NCI-H2227 (cell line): ENCODE measurements around the gene BLM.

Source experiments
- DNase-seq: peaks from one replicate; lab custom pipeline; 2025; ENCODE audit not compliant: unreplicated experiment; lab: John Stamatoyannopoulos, UW

The BLM gene

GRCh38 chr15:90691369-90691768, 25.8 kb upstream of the BLM start:
- no peak for DNase-seq

GRCh38 chr15:90691982-90692773, 25.0 kb upstream of the BLM start:
- DNase-seq = no peak

GRCh38 chr15:90694987-90695386, 22.2 kb upstream of the BLM start:
- DNase-seq = no peak

- no peak for DNase-seq
These were observed 20.0 kb upstream of the BLM start for GRCh38 chr15:90697175-90697574.

- no peak for DNase-seq
These were observed 18.5 kb upstream of the BLM start for GRCh38 chr15:90698629-90699028.

- no peak for DNase-seq
These were observed 16.1 kb upstream of the BLM start for GRCh38 chr15:90701048-90701447.

GRCh38 chr15:90701880-90702630, 15.1 kb upstream of the BLM start:
- DNase-seq = no peak

- no peak for DNase-seq
These were observed 13.7 kb upstream of the BLM start for GRCh38 chr15:90703455-90703854.

GRCh38 chr15:90705212-90705611, 11.9 kb upstream of the BLM start:
- peak; percentile 2 for DNase-seq

- DNase-seq = peak; percentile 65
These were observed 10.5 kb upstream of the BLM start for GRCh38 chr15:90706394-90707327.

- no peak for DNase-seq
These were observed 9.7 kb upstream of the BLM start for GRCh38 chr15:90707489-90707888.

GRCh38 chr15:90708516-90708915, 8.6 kb upstream of the BLM start:
- no peak for DNase-seq

- DNase-seq = no peak
These were observed 7.9 kb upstream of the BLM start for GRCh38 chr15:90709278-90709677.

GRCh38 chr15:90710436-90711027, 6.6 kb upstream of the BLM start:
- no peak for DNase-seq

GRCh38 chr15:90711418-90711824, 5.7 kb upstream of the BLM start:
- DNase-seq = no peak

- DNase-seq = no peak
These were observed 5.3 kb upstream of the BLM start for GRCh38 chr15:90711842-90712241.

GRCh38 chr15:90713081-90713480, 4.1 kb upstream of the BLM start:
- DNase-seq = no peak

GRCh38 chr15:90716317-90716975, 700 bp upstream of the BLM start:
- peak; percentile 14 for DNase-seq

GRCh38 chr15:90718232-90718631, 1.1 kb downstream of the BLM start:
- DNase-seq = no peak

GRCh38 chr15:90720131-90720530, 3.0 kb downstream of the BLM start:
- no peak for DNase-seq
